Nephron (organoid): Measurements from ENCODE around the gene CREB5.
"Not testable (repeated sequence)": the region's sequence is repeated elsewhere in the genome, so short reads cannot be mapped to it uniquely, and the experiment has no call there.

ENCODE experiments used
- H3K27ac Mint-ChIP-seq, 3 experiments: 2 replicates each; pipeline ENCODE4 v1.8.0; 2020; ENCODE audit warnings: mixed read lengths in 3 of 3, mild to moderate bottlenecking in 2 of 3, moderate library complexity in 1 of 3
- H3K27me3 Mint-ChIP-seq: 2 replicates; pipeline ENCODE4 v1.8.0; 2021; ENCODE audit warnings: low read depth, mild to moderate bottlenecking, moderate library complexity, mixed read lengths
- H3K36me3 Mint-ChIP-seq: 2 replicates; pipeline ENCODE4 v1.8.0; 2020; ENCODE audit warnings: low read depth, mixed read lengths
- H3K4me1 Mint-ChIP-seq: 2 replicates; pipeline ENCODE4 v1.8.0; 2020; ENCODE audit warnings: mixed read lengths
- H3K4me3 Mint-ChIP-seq, 3 experiments: 2 replicates each; pipeline ENCODE4 v1.8.0; 2020; ENCODE audit warnings: mild to moderate bottlenecking in 3 of 3, mixed read lengths in 3 of 3, moderate library complexity in 2 of 3
- H3K9me3 Mint-ChIP-seq: 2 replicates; pipeline ENCODE4 v1.8.0; 2020; ENCODE audit warnings: mixed read lengths
- CTCF ChIP-seq, 3 experiments: fragments of 200-600 bp; sonication (generic); IDR thresholded peaks; one replicate each; pipeline ENCODE4 v1.5.0; 2021; ENCODE audit warnings: antibody characterized with exemption in 3 of 3; ENCODE audit not compliant: unreplicated experiment in 3 of 3

The CREB5 gene

GRCh38 chr7:28608237-28608656 lies 195.9 kb downstream of the CREB5 start:
- H3K9me3 Mint-ChIP-seq = no peaks in the 10 kb centered on the region
- peak overlapping the region; percentile 16 to 58 (median 37) for H3K27ac Mint-ChIP-seq
- H3K36me3 Mint-ChIP-seq = peaks cover 4% of the 10 kb centered on the region
- H3K27me3 Mint-ChIP-seq = no peaks in the 10 kb centered on the region
- TF ChIP-seq CTCF (IDR thresholded peaks at IDR 0.05; ENCODE audit: unreplicated experiment in 3 of 3) = no peak
- peaks cover 46% of the 10 kb centered on the region for H3K4me1 Mint-ChIP-seq
- no peak overlapping the region for H3K4me3 Mint-ChIP-seq

GRCh38 chr7:28608731-28609130 lies 196.4 kb downstream of the CREB5 start:
- Mint-ChIP-seq H3K9me3 (no peaks in the 10 kb centered on the region), H3K4me1 (peaks cover 46% of the 10 kb centered on the region), H3K36me3 (peaks cover 4% of the 10 kb centered on the region), H3K4me3 (no peak overlapping the region), H3K27ac (peak overlapping the region; percentile 16 to 58 (median 37)), H3K27me3 (no peaks in the 10 kb centered on the region)
- TF ChIP-seq CTCF (IDR thresholded peaks at IDR 0.05; ENCODE audit: unreplicated experiment in 3 of 3) = no peak

- Mint-ChIP-seq H3K4me3 (no peak overlapping the region), H3K27me3 (no peaks in the 10 kb centered on the region), H3K4me1 (peaks cover 46% of the 10 kb centered on the region), H3K9me3 (no peaks in the 10 kb centered on the region), H3K27ac (peak overlapping the region in 1 of 3 experiments; percentile 34), H3K36me3 (peaks cover 4% of the 10 kb centered on the region)
- TF ChIP-seq CTCF (IDR thresholded peaks at IDR 0.05; ENCODE audit: unreplicated experiment in 3 of 3) = no peak
Measured at GRCh38 chr7:28609608-28610007, 197.3 kb downstream of the CREB5 start.

GRCh38 chr7:28611399-28611897 lies 199.1 kb downstream of the CREB5 start:
- H3K4me3 Mint-ChIP-seq, H3K27me3 Mint-ChIP-seq, H3K36me3 Mint-ChIP-seq, H3K9me3 Mint-ChIP-seq: not testable (repeated sequence)
- peaks cover 35% of the 10 kb centered on the region for H3K4me1 Mint-ChIP-seq
- H3K27ac Mint-ChIP-seq = peak overlapping the region in 1 of 3 experiments; percentile 38

GRCh38 chr7:28613262-28613661 lies 200.9 kb downstream of the CREB5 start:
- Mint-ChIP-seq H3K27ac (no peak overlapping the region), H3K9me3 (no peaks in the 10 kb centered on the region), H3K27me3 (no peaks in the 10 kb centered on the region), H3K4me3 (no peak overlapping the region), H3K4me1 (peaks cover 38% of the 10 kb centered on the region), H3K36me3 (peaks cover 4% of the 10 kb centered on the region)
- TF ChIP-seq CTCF (IDR thresholded peaks at IDR 0.05; ENCODE audit: unreplicated experiment in 3 of 3) = no peak

GRCh38 chr7:28615091-28615490 lies 202.8 kb downstream of the CREB5 start:
- Mint-ChIP-seq H3K36me3 (peaks cover 4% of the 10 kb centered on the region), H3K27ac (no peak overlapping the region), H3K4me3 (no peak overlapping the region), H3K9me3 (no peaks in the 10 kb centered on the region), H3K4me1 (peaks cover 32% of the 10 kb centered on the region), H3K27me3 (no peaks in the 10 kb centered on the region)
- no peak for TF ChIP-seq CTCF (IDR thresholded peaks at IDR 0.05; ENCODE audit: unreplicated experiment in 3 of 3)
